ENCODE data around the gene SPATA19.

The SPATA19 gene, protein sequence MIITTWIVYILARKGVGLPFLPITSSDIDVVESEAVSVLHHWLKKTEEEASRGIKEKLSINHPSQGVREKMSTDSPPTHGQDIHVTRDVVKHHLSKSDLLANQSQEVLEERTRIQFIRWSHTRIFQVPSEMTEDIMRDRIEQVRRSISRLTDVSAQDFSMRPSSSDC

DNA sequence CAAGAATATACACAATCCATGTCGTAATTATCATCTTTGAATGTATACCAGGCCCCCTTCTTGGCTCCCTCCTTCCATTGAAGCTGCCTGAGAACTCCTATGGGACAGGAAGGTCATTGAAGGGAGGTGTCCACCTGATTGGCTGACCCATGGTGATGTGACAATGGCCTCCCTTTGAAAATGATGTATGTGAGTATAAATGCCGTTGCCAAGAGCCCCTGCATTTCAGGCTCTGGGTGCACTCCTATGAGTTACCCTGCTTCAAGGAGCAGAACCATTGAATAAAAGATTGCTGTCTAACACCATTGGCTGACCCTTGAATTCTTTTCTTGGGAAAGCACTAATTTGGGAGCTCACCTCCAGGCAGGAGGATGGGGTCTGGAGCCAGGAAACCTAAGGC, at the start of gene SPATA19:
SPATA19 (minus strand) TSS at position 101 of the 400 bp plus-strand sequence; CDS start at position 34, 67 bp downstream.
- TF ChIP-seq, protein P1, sequence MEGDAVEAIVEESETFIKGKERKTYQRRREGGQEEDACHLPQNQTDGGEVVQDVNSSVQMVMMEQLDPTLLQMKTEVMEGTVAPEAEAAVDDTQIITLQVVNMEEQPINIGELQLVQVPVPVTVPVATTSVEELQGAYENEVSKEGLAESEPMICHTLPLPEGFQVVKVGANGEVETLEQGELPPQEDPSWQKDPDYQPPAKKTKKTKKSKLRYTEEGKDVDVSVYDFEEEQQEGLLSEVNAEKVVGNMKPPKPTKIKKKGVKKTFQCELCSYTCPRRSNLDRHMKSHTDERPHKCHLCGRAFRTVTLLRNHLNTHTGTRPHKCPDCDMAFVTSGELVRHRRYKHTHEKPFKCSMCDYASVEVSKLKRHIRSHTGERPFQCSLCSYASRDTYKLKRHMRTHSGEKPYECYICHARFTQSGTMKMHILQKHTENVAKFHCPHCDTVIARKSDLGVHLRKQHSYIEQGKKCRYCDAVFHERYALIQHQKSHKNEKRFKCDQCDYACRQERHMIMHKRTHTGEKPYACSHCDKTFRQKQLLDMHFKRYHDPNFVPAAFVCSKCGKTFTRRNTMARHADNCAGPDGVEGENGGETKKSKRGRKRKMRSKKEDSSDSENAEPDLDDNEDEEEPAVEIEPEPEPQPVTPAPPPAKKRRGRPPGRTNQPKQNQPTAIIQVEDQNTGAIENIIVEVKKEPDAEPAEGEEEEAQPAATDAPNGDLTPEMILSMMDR (IDR thresholded peaks at IDR 0.05; ENCODE audit: low read depth, low read length) = no peak
- H3K4me3 ChIP-seq (ENCODE audit: low read depth, low read length) = no peak within 1 kb of the TSS

DNA sequence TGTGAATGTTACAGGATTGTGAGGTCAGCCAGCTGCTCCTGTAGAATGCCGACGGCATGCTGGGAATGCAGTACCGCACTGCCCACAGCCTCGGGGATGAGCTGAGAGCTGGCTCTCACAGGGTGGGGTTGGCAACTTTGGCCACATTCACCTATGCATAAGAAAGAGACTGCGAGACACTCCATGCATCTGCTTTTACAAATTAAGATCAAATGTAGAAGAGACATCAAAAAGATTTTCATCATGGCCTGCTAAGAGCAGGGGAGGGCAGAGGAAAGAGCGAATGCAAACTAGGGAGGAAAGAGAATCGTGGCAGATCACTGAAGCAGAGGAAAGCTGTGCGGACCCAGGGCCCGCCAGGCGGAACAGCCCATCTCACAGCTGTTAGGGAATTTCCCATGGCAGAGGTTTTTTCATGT, 49.8 kb upstream of the SPATA19 start:
- TF ChIP-seq, protein P1 (IDR thresholded peaks at IDR 0.05; ENCODE audit: low read depth, low read length) = no peak
- no peak overlapping the region for H3K4me3 ChIP-seq (ENCODE audit: low read depth, low read length)

DNA sequence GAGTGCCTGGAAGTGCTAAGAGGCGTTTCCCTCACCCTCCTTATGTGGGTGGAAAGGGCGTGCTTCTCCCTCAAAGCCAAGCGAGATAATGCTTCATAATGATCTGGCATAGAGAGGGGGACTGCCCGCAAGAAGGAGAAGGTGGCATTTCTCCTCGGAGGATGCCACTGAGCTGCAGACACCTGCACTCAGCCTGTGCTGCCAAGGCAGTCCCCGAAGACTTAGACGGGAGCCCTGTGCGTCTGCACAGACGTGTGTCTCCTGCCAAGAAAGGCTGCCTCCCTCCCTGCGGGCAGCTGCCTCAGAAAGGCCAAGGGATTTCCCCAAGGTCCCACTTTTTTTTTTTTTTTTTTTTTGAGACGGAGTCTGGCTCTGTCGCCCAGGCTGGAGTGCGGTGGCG, 48.1 kb upstream of the SPATA19 start:
- H3K4me3 ChIP-seq (ENCODE audit: low read depth, low read length) = no peak overlapping the region
- TF ChIP-seq, protein P1 (IDR thresholded peaks at IDR 0.05; ENCODE audit: low read depth, low read length) = no peak

DNA sequence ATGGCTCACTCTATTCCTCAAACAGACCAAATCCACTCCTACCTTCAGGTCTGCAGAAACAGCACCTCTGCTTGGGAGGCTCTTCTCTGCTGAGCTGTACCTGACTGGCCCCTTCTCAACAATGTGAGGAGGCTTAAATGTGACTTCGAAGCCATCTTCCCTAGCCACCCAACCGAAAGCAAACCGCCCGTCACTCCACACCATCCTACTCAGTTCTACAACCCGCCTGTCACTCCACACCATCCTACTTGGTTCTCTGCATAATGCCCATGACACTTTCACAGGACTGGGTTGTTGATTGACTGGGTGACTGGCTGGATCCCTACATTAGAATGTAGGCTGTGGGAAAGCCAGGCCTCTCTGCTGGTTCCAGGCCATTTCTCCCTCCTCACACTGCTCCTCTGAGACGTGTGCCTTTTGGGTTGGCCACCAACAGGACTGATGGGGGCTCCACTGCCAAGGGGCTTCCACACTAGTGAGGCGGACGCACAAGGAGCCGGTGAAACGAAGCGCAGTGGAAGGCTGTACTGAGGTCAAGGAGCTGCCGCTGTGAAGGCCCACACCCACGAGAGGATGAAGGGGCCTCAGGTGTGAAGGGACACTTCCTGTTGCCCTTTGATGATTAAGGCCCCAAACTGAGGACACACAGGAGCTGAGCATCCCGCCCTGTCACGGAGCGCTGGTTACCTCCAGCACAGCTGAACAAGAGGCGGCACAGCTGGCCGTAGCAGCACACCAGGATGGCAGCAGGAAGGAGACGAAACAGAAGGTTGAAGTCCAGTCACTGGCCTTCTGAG, 47.5 kb upstream of the SPATA19 start:
- no peak overlapping the region for H3K4me3 ChIP-seq (ENCODE audit: low read depth, low read length)
- TF ChIP-seq, protein P1 (IDR thresholded peaks at IDR 0.05; ENCODE audit: low read depth, low read length) = no peak

DNA sequence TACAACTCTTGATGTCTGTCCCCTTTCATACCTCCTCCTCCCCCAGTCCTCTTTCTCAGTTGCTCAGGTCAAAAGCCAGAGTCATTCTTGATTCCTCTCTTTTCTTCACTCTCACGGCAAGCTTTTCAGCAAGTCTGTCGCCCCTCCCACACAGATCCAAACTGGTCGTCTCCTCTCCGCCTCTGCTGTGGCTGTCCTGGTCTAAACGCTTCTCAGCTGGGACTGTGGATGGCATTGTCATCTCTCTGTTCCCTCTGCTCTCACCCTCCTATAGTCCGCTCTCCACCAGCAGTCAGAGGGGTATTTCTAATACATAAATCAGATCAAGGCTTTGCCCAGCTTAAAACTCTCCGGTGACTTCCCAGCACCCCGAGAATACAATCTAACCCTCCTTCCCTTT, 46.8 kb upstream of the SPATA19 start:
- TF ChIP-seq, protein P1 (IDR thresholded peaks at IDR 0.05; ENCODE audit: low read depth, low read length) = no peak
- H3K4me3 ChIP-seq (ENCODE audit: low read depth, low read length) = no peak overlapping the region

DNA sequence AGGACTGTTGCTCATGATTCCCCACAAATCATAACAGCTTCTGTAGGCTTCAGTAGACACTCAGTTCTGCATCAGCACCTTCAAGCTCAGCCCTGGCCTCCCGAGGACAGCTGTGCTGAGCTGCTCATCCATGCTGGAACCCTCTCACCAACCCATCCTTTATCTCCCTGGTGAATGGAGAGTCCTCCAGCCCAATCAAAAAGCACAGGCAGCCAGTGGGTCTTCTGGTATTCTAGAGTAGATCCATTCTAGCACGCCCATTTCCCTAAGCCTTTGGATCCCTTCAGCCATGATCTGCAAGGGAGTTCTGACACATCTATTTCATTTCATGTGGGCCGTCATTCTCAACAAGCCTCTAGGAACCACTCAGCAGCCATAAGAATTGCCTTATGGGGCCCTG, 44.6 kb upstream of the SPATA19 start:
- TF ChIP-seq, protein P1 (IDR thresholded peaks at IDR 0.05; ENCODE audit: low read depth, low read length) = no peak
- H3K4me3 ChIP-seq (ENCODE audit: low read depth, low read length) = no peak overlapping the region

DNA sequence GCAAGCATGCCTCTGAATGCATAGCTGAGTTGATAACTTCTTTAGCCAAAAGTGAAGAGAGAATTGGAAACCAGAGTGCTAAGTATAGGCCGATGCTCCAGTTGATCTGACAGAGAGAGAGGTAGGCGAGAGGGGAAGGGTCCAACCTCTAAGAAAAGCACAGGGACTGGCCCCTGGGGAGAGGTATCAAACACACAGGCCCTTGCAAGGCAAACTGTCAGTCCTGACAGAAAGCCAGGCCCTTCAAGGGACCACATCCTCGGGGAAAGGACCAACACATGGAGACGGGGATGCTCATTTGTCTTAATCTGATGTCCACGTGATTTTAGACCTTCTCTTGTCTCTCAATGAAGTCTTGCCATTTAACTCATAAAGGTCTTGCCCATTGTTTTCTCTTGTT, 43.9 kb upstream of the SPATA19 start:
- TF ChIP-seq, protein P1 (IDR thresholded peaks at IDR 0.05; ENCODE audit: low read depth, low read length) = no peak
- H3K4me3 ChIP-seq (ENCODE audit: low read depth, low read length) = no peak overlapping the region

Data from WI38 (cell line).